Hindlimb muscle (tissue), 1 donor: ENCODE measurements around the gene DHDH. TPM values are rescaled to one million over a fixed set of nuclear protein-coding genes. Genes with fewer than 3 reads are reported as not detected.

Source experiments
- DNase-seq: peaks from one replicate; pipeline ENCODE4 v3.0.0-alpha.2; 2013
- polyA plus RNA-seq: library from polyadenylated mRNA; unstranded; fragments of 120-200 nt; gene quantifications from one replicate; pipeline ENCODE4 v1.2.1, GENCODE V29; 2013; ENCODE audit not compliant: insufficient read length

Gene DHDH
- polyA plus RNA-seq, 1 donor = 0.93 TPM

- DNase-seq = peak; percentile 100
Measured at GRCh38 chr19:48993175-48994034, 59.9 kb downstream of the DHDH start, which contains the start of the genes GYS1 and RUVBL2. Gene GYS1, minus strand, starts transcription at chr19:48993309. Its CDS starts 197 bp downstream, at chr19:48993112. Gene RUVBL2, plus strand, starts transcription at chr19:48993887. Its CDS starts 25 bp downstream, at chr19:48993912.

- DNase-seq = no peak
Measured at GRCh38 chr19:48994035-48994386, 60.5 kb downstream of the DHDH start.

Other genes starting within 250 kb of the DHDH start
- gene FUT2, start 237.7 kb upstream of the DHDH start, polyA plus RNA-seq = 1.2 TPM
- 192 TPM for gene MAMSTR, start 214.0 kb upstream of the DHDH start, polyA plus RNA-seq
- 32.8 TPM for gene RASIP1, start 193.1 kb upstream of the DHDH start, polyA plus RNA-seq
- gene IZUMO1, start 186.8 kb upstream of the DHDH start, polyA plus RNA-seq = 0.96 TPM
- gene FUT1, start 181.1 kb upstream of the DHDH start, polyA plus RNA-seq = 1.2 TPM
- not detected for gene FGF21, start 178.2 kb upstream of the DHDH start, polyA plus RNA-seq
- gene BCAT2, start 122.7 kb upstream of the DHDH start, polyA plus RNA-seq = 28.5 TPM
- 3.8 TPM for gene HSD17B14, start 97.2 kb upstream of the DHDH start, polyA plus RNA-seq
- 40.4 TPM for gene PLEKHA4, start 65.1 kb upstream of the DHDH start, polyA plus RNA-seq
- gene PPP1R15A, start 61.3 kb upstream of the DHDH start, polyA plus RNA-seq = 59.4 TPM
- not detected for gene TULP2, start 35.0 kb upstream of the DHDH start, polyA plus RNA-seq
- gene NUCB1, start 33.4 kb upstream of the DHDH start, polyA plus RNA-seq = 175 TPM
- gene BAX, start 21.2 kb downstream of the DHDH start, polyA plus RNA-seq = 39.3 TPM
- 701 TPM for gene FTL, start 31.6 kb downstream of the DHDH start, polyA plus RNA-seq
- gene GYS1, start 59.6 kb downstream of the DHDH start, polyA plus RNA-seq = 108 TPM
- 61.0 TPM for gene RUVBL2, start 60.2 kb downstream of the DHDH start, polyA plus RNA-seq
- gene LHB, start 83.4 kb downstream of the DHDH start, polyA plus RNA-seq = not detected
- gene CGB3, start 90.6 kb downstream of the DHDH start, polyA plus RNA-seq = not detected
- not detected for gene CGB2, start 98.2 kb downstream of the DHDH start, polyA plus RNA-seq
- not detected for gene CGB1, start 103.2 kb downstream of the DHDH start, polyA plus RNA-seq
- not detected for gene CGB5, start 110.1 kb downstream of the DHDH start, polyA plus RNA-seq
- not detected for gene CGB8, start 115.4 kb downstream of the DHDH start, polyA plus RNA-seq
- 2.3 TPM for gene CGB7, start 124.0 kb downstream of the DHDH start, polyA plus RNA-seq
- 5.8 TPM for gene NTF4, start 131.1 kb downstream of the DHDH start, polyA plus RNA-seq
- 9.8 TPM for gene KCNA7, start 139.0 kb downstream of the DHDH start, polyA plus RNA-seq
- gene SNRNP70, start 151.8 kb downstream of the DHDH start, polyA plus RNA-seq = 259 TPM
- gene LIN7B, start 180.7 kb downstream of the DHDH start, polyA plus RNA-seq = 13.4 TPM
- gene C19orf73, start 185.4 kb downstream of the DHDH start, polyA plus RNA-seq = 0.54 TPM
- gene PPFIA3, start 185.8 kb downstream of the DHDH start, polyA plus RNA-seq = 10.0 TPM
- gene HRC, start 221.7 kb downstream of the DHDH start, polyA plus RNA-seq = 187 TPM
- gene TRPM4, start 224.1 kb downstream of the DHDH start, polyA plus RNA-seq = 49.4 TPM